HG03469 (cell line): ENCODE results near the gene GNPTG.

Experiments used
- ATAC-seq: cut with Tn5 transposase; IDR thresholded peaks from one replicate; pipeline ENCODE4 v1.9.1; 2021; ENCODE audit warnings: mild to moderate bottlenecking, moderate library complexity, moderate number of reproducible peaks; ENCODE audit not compliant: unreplicated experiment

GNPTG gene

DNA sequence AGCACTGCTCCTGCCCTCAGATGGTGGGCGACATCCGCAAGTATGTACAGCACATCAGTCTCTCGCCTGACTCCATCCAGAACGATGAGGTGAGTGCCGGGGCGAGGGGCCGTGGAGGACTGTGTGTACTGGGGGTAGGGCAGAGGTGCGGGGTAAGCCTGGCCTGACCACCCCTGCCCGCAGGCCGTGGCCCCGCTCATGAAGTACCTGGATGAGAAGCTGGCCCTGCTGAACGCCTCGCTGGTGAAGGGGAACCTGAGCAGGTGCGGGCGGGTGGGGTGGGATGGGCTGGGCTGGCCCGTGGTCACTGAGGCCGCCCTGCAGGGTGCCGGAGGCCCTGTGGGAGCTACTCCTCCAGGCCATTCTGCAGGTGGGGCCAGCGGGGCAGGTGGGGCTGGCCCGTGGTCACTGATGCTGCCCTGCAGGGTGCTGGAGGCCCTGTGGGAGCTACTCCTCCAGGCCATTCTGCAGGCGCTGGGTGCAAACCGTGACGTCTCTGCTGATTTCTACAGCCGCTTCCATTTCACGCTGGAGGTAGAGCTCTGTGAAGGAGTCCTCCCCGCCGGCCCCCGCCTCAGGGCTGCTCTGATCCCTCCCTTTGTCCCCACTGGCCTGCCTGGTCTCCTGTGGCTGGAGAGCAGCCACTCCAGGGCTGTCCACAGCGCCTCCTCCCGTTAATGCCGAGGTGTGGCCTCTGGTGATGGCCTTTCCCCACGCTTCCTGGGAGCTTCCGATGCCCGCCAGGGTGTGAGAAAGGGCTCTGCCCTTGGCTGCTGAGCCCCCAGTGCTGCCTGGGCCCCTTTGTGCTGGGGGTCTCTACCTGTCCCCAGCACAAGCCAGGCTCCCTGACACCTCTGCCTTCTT lies 5.1 kb upstream of the GNPTG start:
- ATAC-seq: no peak

DNA sequence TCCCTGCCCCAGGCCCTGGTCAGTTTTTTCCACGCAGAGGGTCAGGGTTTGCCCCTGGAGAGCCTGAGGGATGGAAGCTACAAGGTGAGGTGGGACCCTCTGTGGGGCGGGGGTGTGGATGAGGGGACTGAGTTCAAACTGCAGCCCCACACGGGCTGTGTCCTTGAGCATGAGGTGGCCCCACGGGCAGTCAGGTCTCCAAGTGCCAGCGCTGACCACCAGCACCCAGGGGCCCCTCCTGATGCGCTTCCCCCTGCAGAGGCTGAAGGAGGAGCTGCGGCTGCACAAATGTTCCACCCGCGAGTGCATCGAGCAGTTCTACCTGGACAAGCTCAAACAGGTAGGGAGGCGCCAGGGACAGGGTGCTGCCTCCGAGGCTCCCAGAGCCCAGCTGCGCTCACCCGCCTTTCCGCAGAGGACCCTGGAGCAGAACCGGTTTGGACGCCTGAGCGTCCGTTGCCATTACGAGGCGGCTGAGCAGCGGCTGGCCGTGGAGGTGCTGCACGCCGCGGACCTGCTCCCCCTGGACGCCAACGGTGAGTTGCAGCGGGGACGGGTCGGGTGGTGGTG lies 4.4 kb upstream of the GNPTG start:
- no peak for ATAC-seq

GRCh38 chr16:1347962-1348361 lies 3.8 kb upstream of the GNPTG start:
- no peak for ATAC-seq

DNA sequence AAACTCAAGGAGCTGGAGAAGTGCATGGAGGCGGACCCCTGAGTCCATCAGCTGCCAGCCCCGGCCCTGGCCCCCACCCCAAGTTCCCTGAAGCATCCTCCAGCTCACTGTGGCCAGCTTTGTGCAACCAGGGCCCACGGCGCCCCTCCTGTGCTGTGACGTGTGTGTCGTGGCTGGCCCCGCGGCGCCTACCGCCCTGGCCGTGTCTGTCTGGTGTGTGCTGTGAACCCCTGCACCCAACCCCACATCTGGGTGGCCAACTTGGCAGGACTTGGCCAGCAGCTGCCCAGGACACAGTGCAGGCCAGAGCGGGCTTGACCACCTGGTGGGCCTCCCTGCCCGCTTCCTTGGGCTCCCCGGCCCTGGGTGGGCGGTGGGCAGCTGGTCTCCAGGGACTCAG lies 3.3 kb upstream of the GNPTG start:
- no peak for ATAC-seq

DNA sequence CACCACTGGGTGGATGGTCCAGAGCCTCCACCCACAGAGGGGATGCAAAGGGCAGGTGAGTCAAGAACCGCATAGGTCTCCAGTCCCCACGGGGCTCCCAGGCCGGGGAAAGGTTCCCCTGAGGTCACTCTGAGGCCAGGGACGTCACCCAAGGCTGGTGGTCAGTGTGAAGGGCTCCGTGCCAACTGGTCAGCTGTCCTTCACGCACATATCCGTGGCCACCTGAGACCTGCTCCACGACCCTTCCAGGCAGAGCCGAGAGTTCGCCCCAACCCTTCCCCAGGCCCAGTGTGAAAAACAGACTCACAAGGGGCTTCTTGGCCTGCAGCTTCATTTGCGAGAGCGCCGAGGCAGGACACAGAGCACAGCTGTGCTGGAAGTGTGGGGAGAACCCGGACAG lies 2.8 kb upstream of the GNPTG start:
- no peak for ATAC-seq

GRCh38 chr16:1349351-1349750 lies 2.4 kb upstream of the GNPTG start:
- ATAC-seq: no peak

DNA sequence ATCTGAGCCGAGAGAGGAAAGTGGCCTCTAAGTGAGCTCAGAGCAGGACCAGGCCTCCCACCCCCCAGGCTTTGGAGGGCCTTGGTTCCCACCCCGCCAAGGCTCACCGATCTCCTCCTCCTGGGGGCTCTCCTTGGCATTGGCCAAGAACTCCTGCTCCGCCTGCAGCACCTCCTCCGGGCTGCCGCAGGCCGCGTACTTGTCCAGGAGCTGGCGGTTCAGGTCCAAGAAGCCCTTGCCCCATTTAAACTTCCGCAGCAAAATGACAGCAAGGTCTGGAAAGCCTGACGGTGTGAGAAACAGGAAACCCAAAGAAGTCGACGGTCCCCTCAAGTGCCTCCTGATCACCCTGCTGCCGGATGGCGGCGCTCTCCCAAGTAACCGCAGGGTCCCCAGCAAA lies 1.8 kb upstream of the GNPTG start:
- no peak for ATAC-seq

- no peak for ATAC-seq
Observed at GRCh38 chr16:1350691-1351090, 1.0 kb upstream of the GNPTG start.

- no peak for ATAC-seq
Observed at GRCh38 chr16:1351215-1351581, 533 bp upstream of the GNPTG start.

GRCh38 chr16:1354815-1355540 lies 3.2 kb downstream of the GNPTG start:
- no peak for ATAC-seq

GRCh38 chr16:1355591-1355990 lies 3.9 kb downstream of the GNPTG start:
- ATAC-seq: no peak

- no peak for ATAC-seq
Observed at GRCh38 chr16:1356061-1356900, 4.5 kb downstream of the GNPTG start.

- ATAC-seq: no peak
Observed at GRCh38 chr16:1357906-1358566, 6.3 kb downstream of the GNPTG start.

- ATAC-seq: no peak
Observed at GRCh38 chr16:1361685-1362360, 10.1 kb downstream of the GNPTG start.

- no peak for ATAC-seq
Observed at GRCh38 chr16:1362807-1363206, 11.1 kb downstream of the GNPTG start.

GRCh38 chr16:1363501-1364041 lies 11.8 kb downstream of the GNPTG start:
- ATAC-seq: no peak

- ATAC-seq: no peak
Observed at GRCh38 chr16:1364510-1364909, 12.8 kb downstream of the GNPTG start.

GRCh38 chr16:1366060-1366711 lies 14.5 kb downstream of the GNPTG start:
- no peak for ATAC-seq

- ATAC-seq: no peak
Observed at GRCh38 chr16:1366712-1367299, 15.1 kb downstream of the GNPTG start.
